Stimulated activated CD8-positive, alpha-beta memory T cell treated with anti-CD3 and anti-CD28 coated beads, Interleukin-7, amount 100 ng/mL, for 48 hours (primary cell): ENCODE data around the gene SLC26A1.
A peak's percentile ranks its signal among the peaks of the same experiment; 100 is the strongest.
"Not testable (repeated sequence)": the region's sequence is repeated elsewhere in the genome, so short reads cannot be mapped to it uniquely, and the experiment has no call there.

Source experiments
- DNase-seq, 2 donors: peaks; one replicate each; pipeline ENCODE4 v3.0.0-alpha.2; 2020; ENCODE audit warnings: low read depth in 1 of 2; ENCODE audit errors: extremely low read depth in 1 of 2

Gene SLC26A1

DNA sequence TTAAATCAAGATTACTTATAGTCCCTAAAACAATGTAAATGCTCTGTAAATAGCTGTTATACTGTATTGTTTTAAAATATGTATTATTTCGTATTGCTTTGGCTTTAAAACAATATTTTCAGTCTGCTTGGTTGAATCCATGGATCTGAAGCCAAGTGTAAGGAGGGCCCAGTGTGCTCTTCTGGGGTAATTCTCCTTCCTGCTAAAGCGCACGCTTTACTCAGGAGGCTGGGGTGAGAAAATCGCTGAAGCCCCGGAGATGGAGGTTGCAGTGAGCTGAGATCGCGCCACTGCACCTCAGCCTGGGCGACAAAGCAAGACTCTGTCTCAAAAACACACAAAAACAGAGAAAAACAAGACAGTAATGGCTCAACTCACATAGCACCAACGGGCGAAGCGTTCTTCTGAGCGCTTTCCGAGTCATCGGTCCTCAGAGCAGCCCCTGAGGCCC is 6.8 kb downstream of the SLC26A1 start:
- DNase-seq: no peak

DNA sequence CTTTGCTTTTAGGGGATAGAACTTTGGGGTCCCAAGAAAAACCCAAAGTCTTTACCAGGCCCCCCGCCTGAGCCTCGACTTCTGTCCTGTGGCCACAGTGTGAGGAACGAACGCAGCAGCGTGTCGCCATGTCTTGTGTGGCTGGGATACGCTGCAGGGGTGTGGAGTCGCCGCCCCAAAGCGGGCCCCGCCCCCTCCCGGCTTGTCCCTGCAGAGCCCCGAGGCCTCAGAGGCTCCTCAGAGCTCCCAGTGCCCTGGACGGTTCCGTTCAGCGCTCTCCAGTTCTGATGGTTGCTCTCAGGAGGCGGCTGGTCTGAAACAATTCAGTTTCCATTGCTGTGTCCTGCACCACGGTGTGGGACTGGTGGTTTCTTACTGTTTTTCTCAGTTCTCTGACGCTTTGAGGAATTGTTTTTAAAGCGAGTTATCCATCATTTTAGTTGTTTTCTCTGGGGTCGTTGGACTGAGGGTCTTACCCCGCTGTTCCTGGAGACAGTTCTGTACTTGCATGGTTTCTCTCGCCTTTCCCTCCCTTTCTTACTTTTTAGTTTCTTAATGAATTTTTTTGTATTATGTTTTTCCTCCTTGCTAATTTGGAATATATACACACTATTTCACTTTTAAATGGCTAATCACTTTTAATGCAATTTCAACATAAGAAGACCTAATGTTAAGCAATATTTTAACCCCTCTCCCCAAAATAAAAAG is 7.9 kb downstream of the SLC26A1 start:
- DNase-seq: peak; percentile 49 to 69

DNA sequence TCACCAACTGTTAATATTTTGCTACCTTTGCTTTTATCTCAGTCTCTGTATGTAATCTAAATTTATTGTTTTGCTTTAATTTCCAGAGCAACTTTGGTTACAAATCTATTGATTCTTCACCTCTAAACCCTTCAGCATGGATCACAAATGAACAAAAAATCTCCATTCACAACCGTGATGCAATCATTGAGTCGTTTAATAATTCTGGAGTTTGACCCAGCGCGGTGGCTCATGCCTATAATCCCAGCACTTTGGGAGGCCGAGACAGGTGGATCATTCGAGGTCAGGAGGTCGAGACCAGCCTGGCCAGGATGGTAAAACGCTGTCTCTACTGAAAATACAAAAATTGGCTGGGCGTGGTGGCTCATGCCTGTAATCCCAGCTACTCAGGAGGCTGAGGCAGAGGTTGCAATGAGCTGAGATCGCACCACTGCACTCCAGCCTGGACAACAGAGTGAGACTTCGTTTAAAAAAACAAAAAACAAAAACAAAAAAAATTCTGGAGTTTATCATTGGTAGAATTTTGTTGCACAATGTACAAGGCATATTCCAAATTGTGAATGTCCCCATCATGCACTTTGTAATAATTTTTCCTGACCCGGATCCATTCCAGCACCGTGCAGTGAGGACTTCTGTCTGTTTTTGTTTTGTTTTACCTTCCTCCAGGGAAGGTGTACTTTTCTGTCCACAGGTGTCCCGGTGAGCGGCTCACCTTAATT is 8.7 kb downstream of the SLC26A1 start:
- no peak for DNase-seq

- DNase-seq: no peak
Observed at GRCh38 chr4:982814-983213, 10.4 kb downstream of the SLC26A1 start.

- DNase-seq: no peak
Observed at GRCh38 chr4:982291-982690, 10.9 kb downstream of the SLC26A1 start.

- no peak for DNase-seq
Observed at GRCh38 chr4:978957-979701, 14.1 kb downstream of the SLC26A1 start.

- not testable (repeated sequence) for DNase-seq
Observed at GRCh38 chr4:976016-976415, 17.2 kb downstream of the SLC26A1 start.

GRCh38 chr4:974668-975067 is 18.5 kb downstream of the SLC26A1 start:
- no peak for DNase-seq

DNA sequence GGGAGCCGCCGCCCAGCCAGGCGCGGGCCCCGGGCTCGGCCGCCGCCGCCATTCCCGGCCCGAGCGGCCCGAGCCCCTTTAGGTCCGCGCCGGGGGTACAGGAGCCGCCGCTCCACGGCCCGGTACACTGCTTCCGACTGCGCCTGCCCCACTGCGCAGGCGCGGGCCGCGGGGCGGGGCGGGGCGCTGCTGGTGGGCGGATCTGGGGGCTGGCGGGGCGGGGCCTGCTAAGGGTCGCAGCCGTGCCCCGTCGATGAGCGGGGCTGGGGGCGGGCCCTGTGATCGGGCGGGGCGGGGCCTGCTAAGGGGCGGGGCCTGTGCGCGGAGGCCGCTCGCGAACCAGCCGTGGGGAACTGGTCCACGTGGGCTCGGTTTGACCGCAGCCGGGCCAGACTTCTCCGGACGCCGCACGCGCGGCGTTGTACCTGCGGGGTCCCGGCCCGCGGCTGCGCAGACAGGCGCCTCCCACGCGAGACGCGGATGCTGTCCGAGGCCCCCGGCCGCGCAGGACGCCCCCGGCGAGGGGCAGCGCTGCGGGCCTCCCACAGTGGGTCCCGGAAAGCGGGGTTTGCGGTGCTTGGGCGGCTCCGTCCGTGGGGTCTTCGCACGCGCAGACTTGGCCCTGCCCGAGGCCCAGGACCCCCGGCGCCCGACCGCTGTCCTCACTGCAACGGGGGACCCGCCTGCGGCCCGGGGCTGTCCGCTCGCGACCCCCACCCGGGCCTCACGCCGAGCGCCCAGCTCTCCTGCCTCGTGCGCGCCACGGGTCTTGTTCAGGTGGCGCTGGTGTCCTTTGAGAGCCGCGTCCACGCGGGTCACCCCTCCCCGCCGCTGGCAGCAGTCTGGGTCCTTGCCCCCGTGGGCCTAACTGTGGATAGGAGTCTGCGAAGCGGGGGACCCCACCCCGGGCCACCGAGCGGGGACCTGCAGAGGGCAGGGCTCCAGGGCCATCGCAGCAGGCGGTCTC is 19.5 kb downstream of the SLC26A1 start, which contains the start of gene DGKQ:
Gene DGKQ (minus strand): TSS at position 139 of the 967 bp plus-strand sequence. CDS start 87 bp downstream, at position 52.
- peak; percentile 62 to 74 for DNase-seq

DNA sequence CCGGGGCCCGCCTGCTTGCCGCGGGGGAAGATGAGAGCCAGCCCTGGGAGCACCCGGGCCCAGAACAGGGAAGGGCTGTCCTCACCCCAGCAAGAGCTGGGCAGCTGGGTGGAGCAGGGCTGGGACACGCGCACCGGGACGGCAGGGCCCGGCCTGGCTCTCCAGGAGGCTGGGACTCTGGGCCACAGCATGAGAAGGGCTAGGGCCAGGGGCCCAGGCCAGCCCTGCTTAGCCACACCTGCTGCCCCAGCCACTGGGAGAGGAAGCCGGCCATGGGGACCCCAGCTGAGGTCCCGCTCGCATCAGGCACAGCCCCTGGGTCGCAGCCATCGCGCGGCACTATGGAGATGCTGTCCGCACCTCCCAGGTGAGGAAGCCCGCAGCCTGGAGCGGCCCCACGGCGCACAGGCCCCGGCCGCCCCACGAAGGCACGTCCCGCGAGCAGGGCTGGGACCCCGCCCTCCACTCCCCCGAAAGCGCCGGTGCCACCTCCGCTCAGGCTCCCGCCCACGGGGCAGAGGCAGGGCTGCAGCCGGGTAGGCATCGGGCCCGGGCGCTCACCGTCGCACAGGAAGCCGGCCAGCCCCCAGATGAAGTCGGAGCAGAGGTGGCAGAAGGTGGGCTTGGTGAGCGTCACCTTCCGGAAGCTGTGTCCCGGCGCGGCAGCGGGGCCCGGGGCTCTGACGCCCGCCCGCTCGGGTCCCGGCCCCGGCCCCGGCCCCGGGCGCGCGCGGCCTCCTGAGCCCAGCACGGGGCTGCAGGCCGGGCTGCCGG is 20.4 kb downstream of the SLC26A1 start:
- DNase-seq: peak in 1 of 2 donors; percentile 14

DNA sequence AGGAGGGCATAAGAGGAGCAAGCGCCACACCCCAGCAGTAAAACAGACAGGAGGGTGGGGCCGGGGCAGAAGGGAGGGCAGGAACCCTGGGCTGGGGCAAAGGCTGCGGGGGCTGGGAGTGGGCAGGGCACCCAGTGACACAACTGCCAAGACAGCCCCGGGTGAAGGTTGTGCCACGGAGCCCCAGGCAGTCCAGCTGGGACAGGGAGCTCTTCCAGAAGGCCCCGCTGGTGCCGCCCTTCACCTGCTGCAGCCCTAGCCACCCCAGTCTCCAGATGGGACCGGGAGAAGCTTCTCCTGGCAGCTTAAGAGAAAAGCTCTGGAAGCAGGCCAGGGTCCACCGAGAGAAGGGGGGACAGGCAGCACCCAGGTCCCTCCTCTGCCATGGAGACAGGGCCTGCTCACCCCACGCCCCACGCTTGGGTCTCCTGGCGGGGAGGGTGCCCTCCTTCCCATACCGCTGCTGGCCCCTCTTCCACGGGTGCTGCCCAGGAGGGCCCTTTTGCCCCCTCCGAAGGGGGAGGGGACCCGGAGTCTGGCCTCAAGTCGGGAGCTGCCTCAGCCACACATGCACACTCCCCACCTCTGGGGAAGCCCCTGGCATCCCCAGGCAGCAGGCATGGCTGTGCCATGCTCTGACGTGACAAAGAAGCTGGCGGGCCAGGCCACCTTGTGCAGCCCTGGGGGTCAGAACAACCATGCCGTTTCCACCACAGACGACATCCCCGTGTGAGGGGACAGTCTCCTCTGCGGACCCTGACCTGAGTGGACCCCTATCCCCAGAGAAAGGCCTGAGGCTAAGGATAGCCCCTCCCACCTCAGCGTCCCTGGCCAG is 21.3 kb downstream of the SLC26A1 start:
- DNase-seq: no peak

GRCh38 chr4:970854-971520 is 22.2 kb downstream of the SLC26A1 start:
- no peak for DNase-seq

DNA sequence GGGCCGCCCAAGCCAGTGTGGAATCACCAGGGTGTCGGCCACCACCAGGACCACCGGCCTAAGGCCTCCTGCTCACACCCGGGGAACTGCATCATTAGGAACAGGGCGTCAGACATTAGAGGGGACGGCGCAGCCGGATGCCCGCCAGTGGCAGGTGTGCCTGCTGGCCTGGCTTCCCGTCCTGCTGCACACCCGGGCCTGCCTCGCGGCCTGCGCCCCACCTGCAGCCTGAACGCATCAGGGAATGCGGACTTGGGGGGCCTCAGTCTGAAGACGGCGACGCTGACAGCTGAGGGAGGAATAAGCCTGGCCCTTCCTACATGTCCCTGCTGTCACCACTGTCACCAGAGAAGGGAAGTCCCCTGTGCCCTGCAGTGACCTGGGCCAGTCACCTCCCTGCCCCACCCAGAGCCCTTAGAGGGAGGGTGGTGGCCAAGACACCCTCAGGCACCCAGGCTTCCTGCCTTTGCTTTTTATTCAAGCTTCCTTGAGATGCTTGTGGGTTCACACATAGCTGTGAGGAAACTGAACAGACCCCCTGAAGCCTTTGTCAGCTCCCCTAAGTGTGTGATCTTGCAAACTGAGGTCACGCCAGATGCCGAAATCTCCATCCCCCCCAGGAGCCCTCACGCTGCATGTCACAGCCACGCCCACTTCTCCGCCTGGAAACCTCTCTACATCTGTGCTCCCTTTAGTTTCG is 23.0 kb downstream of the SLC26A1 start:
- no peak for DNase-seq

DNA sequence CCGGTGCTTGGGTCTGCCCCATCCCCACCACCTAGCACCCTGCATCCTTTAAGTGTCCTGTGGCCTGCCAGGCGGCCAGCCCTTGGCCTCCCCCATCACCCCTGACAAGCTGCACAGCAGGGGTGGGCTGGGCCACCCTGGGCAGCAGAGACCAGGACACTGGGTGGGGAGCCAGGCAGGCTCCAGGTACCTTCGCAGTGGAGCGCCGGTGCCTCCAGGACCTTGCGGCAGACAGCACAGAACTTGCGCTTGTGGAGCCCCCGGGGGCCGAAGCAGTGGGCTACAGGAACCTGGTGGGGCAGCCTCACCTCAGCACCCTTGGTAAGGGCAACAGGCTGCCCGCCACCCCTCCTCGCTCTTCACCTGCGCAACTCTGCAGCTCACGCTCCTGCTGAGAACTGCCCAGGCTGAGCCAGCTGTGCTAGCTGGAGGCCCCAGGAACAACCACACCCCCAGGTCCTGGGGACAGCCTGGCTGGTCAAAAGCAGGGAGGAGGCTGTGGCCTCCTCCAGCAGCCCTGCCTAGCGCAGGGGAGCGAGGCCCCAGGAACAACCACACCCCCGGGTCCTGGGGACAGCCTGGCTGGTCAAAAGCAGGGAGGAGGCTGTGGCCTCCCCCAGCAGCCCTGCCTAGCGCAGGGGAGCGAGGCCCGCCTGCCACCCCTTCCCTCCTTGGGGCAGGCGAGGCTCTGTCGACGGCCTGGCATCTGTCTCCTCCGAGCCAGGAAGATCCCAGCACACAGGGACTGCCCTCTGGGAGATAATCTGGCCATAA is 24.4 kb downstream of the SLC26A1 start:
- DNase-seq: no peak

GRCh38 chr4:968221-968620 is 25.0 kb downstream of the SLC26A1 start:
- no peak for DNase-seq

DNA sequence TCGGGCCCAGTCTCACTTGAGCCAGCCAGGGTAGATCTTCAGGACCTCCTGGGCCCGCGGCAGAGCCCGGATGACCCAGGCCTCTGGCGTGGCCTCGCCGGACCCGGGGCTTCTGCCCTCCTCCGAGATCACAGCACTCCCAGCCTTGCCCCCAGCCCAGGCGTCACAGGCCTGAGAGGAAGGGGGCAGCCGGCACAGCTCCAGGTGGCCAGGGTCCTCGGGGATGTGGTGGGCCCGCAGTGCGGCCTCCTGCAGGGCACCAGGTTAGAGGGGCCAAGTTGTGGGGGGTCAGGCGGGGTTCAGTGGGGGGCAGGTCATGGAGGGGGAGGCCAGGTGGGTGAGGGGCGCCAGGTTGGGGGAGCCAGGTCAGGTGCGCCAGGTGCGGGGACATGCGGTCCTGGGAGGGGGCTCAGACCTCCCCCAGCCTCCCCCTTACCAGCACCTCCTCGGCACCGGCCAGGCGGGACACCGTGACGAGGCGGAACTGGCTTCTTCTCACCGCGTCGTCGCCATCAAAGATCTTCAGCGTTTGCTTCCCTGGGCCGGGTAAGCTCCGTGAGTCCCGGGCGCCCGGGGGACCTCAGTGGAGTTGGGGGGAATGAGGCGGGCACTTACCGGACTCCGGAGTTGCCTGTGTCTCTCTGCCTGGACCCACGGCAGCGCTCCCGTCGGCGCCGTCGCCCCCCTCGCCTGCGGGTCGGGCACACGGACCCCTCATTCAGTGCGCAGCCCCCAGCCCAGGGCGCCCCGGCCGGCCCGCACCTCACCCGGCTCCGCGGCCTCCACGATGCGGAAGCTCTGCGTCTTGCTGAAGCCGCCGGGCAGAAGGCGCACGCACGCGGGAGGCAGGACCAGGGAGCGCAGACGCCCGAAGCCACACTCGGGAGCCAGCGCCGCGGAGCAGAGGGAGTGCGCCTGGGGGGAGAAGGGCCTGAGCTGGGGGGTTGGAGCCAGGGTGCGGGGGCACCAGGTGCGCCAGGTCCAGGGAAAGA is 25.8 kb downstream of the SLC26A1 start:
- DNase-seq: no peak
